ENCODE data around the gene MRPL39.

DNA sequence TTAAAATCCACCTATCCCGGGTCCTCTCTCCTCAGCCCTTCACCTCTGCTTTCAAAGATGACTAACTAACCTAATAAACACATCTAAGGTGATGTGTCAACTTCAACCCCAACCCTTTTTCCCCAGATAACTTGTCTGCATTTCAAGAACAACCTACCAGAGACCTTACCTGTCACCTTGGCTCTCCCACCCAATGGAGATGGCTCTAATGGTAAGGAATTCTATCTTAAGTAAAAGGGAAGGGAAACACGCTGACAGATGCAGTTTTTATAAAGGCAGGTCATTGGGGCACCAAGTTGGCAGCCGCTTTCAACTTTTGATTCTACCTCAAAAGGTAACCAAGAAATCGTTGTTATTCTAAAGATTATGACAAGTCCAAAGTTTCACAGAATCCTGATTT is 37.6 kb downstream of the MRPL39 start:
- TF ChIP-seq, protein P1, sequence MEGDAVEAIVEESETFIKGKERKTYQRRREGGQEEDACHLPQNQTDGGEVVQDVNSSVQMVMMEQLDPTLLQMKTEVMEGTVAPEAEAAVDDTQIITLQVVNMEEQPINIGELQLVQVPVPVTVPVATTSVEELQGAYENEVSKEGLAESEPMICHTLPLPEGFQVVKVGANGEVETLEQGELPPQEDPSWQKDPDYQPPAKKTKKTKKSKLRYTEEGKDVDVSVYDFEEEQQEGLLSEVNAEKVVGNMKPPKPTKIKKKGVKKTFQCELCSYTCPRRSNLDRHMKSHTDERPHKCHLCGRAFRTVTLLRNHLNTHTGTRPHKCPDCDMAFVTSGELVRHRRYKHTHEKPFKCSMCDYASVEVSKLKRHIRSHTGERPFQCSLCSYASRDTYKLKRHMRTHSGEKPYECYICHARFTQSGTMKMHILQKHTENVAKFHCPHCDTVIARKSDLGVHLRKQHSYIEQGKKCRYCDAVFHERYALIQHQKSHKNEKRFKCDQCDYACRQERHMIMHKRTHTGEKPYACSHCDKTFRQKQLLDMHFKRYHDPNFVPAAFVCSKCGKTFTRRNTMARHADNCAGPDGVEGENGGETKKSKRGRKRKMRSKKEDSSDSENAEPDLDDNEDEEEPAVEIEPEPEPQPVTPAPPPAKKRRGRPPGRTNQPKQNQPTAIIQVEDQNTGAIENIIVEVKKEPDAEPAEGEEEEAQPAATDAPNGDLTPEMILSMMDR (conservative IDR thresholded peaks at IDR 0.05 in 1 of 2, IDR thresholded peaks at IDR 0.05 in 1 of 2; ENCODE audit: extremely low read depth in 1 of 2, insufficient read depth in 1 of 2, low read depth in 1 of 2, low read length in 2 of 2) = no peak
- no peak for TF ChIP-seq EZH2 (IDR thresholded peaks at IDR 0.05; ENCODE audit: borderline replicate concordance, low read length)

All from mammary epithelial cell (primary cell).